Stimulated activated CD8-positive, alpha-beta memory T cell treated with anti-CD3 and anti-CD28 coated beads, Interleukin-4, amount 100 ng/mL, for 24 hours (primary cell): ENCODE data around the gene B4GALT4.
A peak's percentile ranks its signal among the peaks of the same experiment; 100 is the strongest.

Experiments
- DNase-seq: peaks from one replicate; pipeline ENCODE4 v3.0.0-alpha.2; 2020; ENCODE audit warnings: low read depth

The B4GALT4 gene

GRCh38 chr3:119237299-119237698 is 3.4 kb downstream of the B4GALT4 start:
- DNase-seq = no peak

GRCh38 chr3:119236756-119237155 is 3.9 kb downstream of the B4GALT4 start:
- DNase-seq = peak; percentile 10

DNA sequence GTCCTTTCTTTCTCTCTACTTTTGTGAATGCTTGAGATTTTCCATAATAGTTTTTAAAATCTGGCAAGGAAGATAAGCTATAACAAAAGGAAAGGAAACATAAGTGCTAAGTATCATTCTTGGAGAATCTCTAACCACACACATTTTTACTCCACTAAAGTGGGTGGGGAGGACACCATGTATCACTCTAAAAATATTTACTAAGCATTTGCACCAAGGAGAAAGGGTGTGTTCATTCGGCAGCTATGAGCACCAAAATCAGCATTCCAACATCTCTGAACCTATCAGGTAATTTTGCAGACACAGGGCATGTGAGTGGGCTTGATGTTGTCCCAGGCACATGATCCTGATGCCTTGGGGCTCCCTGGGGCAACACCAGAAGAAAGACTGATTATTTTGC is 5.5 kb downstream of the B4GALT4 start:
- no peak for DNase-seq

- DNase-seq = no peak
Observed at GRCh38 chr3:119234610-119235009, 6.1 kb downstream of the B4GALT4 start.

DNA sequence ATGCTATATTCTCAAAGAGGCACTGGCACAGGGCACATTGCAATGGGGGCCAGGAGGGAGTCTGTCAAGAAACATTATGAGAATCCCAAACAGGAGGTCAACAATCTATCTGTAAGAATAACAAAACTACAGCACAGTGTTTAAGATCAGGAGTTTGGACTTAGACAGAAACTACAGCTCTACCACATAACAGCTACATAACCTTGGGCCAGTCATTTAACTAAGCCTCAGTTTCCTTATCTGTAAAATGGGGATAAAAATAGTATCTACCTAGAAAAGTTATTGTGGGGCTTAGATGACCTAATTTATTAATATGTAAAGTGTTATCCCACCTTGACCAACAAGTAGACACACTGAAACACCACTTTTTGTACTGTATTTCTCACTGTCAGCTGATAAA is 9.9 kb downstream of the B4GALT4 start:
- DNase-seq = no peak

DNA sequence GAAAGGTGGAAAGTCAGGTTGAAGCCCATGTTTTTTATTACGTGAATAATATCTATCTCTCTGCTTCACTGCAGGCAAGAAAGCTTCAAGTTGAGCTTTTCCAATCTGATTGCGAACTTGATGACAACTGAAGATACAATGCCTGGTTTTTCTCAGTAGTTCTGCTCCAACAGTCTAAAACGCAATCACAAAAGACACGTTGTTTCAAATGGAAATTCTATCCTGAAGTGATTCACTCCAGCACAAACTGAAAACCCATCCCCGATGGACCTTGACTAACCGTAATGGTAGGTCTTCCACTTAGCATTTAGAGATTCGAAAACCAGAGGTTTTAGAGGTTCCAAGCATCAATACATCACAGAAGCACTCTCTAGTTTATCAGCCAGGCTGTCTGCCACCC is 10.6 kb downstream of the B4GALT4 start:
- no peak for DNase-seq

DNA sequence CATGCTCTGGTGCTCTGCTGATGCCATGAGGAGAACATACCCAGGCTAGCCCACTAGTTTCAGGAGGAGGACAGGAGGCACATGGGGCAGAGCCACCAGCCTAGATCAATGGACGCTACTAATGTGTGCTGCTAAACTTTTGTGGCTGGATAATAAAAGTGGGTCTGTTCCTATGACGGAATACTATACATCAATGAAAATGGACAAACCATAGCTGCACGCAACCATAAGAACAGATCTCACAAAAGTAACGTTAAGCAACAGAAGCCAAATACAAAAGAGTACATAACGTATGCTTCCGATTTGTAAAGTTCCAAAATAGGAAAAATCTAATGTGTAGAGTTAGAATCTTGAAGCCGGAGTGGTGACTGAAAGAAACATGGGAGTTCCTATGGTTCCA is 11.5 kb downstream of the B4GALT4 start:
- DNase-seq = no peak

GRCh38 chr3:119228373-119229145 is 12.1 kb downstream of the B4GALT4 start:
- DNase-seq = no peak

GRCh38 chr3:119227070-119227850 is 13.4 kb downstream of the B4GALT4 start:
- DNase-seq = no peak

DNA sequence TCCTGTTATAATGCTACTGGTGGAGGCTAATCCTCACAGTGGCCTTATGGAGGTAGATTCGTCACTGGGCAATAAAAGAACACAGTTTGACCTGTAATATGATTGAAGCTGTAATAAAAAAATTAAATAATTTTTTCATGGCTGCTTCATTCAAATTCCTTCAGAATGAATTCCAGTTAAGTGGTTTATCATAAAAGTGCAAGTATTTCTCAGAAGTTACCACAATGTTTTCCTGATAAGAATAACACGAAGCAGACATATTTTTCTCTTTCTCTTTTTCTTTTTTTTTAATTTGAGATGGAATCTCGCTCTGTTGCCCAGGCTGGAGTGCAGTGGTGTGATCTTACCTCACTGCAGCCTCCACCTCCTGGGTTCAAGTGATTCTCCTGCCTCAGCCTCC is 15.6 kb downstream of the B4GALT4 start:
- no peak for DNase-seq

GRCh38 chr3:119223511-119223910 is 17.2 kb downstream of the B4GALT4 start:
- DNase-seq = no peak

DNA sequence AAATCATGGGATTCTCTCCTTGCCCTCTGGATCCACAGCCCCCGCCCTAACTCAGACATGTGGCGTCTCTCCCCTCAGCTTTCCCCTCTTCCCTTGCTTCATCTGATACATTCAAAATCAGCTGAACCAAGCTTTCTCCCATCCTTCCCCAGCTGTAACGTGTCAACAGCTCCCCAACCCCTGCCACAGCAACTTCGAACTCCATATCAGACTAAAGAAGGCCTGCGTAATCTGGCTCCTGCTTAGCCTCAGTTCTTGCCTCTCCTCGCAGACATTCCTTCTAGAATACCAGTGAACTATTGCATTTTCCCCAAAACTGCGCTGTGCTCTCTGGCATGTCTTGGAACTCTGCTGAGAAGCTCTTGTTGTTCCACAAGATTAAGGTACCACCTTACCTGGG is 18.3 kb downstream of the B4GALT4 start:
- no peak for DNase-seq

GRCh38 chr3:119221779-119222320 is 18.8 kb downstream of the B4GALT4 start:
- no peak for DNase-seq

DNA sequence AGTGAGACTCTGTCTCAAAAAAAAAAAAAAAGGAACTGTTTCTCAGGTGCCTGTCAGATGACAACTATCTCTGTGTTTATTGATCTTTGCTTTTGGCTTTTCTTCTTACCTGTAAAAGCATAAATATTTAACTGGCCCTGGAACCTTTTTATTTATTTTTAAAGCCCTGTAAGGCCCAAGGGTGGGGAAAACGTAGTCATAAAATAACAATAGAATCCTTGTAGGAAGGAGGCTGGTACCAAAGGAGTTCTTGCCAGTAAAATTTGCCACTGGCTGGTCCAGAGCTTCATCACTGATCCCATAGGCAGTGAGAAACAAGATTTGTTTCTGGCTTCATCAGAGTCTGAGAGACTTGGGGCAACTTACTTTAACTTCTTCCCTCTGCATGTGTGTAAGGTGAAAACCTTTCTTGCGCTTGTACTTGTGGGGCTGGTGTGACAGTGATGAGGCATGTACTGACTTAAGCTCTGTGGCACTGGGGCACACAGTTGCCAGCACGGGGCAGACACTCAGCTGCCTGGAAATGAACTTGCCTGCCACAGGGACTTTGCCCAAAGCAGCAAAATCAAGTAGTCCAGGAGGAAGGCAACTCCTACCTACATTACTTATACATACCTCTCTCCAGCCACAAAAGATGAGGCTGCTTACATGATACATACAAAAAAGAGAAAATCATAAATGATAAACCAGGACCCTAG is 19.6 kb downstream of the B4GALT4 start:
- DNase-seq = no peak

GRCh38 chr3:119220198-119220597 is 20.5 kb downstream of the B4GALT4 start:
- DNase-seq = no peak

GRCh38 chr3:119219069-119219468 is 21.6 kb downstream of the B4GALT4 start:
- no peak for DNase-seq

DNA sequence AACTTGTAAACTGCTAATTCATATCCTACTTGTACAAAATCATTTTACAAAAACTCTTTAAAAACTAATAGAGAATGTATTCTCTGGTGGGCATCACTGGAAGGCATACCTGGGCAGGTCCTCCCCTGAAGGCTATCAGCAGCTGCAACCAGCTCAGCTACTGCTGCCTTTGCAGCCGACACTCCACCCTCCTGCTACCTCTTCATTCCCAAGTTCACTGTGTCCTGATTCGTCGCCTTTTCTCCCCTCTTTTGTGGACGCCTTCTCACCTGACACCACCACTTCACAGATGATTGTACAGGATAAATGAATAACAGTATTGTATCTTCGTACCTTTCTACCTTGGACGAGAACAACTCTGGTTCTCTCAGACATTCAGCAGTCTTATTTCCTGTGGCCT is 28.9 kb downstream of the B4GALT4 start:
- DNase-seq = no peak

GRCh38 chr3:119211193-119211592 is 29.5 kb downstream of the B4GALT4 start:
- no peak for DNase-seq

- no peak for DNase-seq
Observed at GRCh38 chr3:119207512-119207875, 33.2 kb downstream of the B4GALT4 start.

DNA sequence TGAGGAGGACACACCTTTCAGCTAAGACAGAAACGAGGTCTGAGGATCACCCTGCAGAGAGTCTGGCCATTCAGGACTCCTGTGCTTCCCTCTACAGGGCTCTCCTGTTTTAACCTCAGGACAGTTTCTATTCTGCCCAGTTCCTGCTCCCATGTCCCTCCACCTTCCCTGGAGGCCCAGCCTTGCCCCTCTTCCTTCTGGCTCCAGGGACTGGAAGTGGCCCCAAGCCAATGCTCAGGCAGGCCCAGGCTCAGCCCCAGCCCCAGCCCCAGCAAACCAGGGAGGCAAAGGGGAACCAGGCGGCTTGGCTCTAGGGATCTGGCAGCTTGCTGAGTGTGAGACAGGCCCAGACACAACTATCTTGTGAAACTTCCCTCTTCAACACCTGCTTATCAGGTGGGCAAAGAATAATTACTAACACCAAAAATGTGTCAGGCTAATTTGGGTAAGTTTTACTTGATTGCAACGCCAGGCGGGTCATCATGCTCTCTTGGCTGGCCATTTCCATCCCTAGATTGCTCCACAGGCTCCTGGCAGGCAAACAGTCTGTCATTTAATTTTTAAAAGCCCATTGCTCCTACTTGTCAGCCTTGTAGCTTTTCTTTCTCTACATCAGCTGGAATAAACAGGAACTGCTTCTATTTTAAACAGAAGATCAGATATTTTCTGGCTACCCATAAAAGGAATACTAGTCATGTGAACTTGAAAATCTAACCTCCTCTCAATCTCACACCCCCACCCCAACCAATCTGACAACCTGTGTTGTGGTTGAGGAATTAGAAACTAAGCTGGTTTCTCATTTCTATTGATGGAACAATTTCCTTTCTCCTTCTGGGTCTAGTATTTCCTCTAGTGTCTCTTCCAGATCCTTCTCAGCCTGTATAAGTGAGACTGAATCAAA is 33.8 kb downstream of the B4GALT4 start:
- DNase-seq = no peak

DNA sequence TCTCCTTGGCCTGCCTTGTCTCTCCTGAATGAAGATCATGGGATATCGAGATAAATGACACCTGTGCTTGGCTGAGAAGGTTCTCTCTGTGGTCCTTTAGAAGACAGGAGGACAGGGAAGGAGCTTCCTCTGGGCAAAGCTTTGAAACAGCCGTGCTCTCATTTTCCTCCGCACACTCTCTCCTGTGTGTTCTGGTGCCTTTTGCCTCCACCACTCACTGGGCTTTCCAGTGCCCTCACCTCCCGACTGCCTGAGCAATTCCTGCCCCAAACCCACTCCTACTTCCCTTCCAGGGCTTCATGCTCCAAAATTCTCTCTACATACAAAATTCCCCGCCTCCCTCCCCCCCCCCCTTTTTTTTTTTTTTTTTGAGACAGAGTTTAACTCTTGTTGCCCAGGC is 35.0 kb downstream of the B4GALT4 start:
- no peak for DNase-seq

DNA sequence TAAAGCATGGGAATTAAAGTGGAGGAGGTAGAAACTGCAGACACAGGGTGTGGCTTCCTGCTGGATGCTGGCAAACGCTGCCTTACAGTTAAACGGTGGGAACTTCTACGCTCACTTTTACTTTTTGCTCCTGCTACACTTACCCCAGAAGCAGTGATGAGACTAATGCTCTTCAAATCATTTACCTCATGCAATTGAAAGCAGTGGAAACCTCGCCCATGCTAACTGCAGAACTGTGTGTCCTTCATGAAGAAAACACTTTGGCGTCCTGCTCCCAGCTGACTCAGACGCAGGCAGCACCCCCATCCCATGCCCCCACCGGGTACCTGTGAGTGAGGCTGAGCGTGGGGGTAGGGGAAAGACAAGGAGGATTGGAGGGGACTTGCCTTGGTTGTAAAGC is 35.5 kb downstream of the B4GALT4 start:
- DNase-seq = no peak
